Skeletal muscle cell (primary cell): ENCODE results near the gene ZBTB44.
A peak's percentile ranks its signal among the peaks of the same experiment; 100 is the strongest.
"Not testable (repeated sequence)": the region's sequence is repeated elsewhere in the genome, so short reads cannot be mapped to it uniquely, and the experiment has no call there.

ENCODE experiments used
- DNase-seq: peaks from one replicate; pipeline ENCODE4 v3.0.0-alpha.2; 2010; ENCODE audit warnings: low read depth
- H3K4me3 ChIP-seq: 2 replicates; pipeline ENCODE4 v1.5.1; 2011; ENCODE audit warnings: low read depth, mild to moderate bottlenecking, control low read depth, low read length, moderate library complexity

The ZBTB44 gene

GRCh38 chr11:130314184-130314749 lies 450 bp downstream of the ZBTB44 start:
- no peak for DNase-seq
- H3K4me3 ChIP-seq: peak overlapping the region; percentile 81

GRCh38 chr11:130313383-130314183 lies 1.1 kb downstream of the ZBTB44 start:
- DNase-seq: no peak
- peak overlapping the region; percentile 81 for H3K4me3 ChIP-seq

DNA sequence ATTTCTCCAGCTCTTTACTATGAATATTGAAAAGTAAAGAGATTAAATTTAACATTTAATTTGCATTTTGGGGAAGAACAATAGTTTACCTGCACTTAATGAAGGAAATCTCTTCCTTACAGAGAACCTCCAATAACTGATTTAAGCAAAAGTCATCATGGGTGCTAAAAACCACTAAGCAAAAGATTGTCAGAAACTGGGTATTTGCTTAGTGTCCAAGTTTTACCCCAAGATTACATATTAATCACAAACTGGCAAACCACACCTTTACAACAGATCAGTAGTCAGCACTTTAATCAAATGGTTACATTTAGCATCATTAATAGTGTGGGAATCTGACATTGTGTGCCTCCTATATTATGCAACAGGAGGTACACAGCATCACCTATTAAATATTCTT lies 2.7 kb downstream of the ZBTB44 start:
- DNase-seq: no peak
- H3K4me3 ChIP-seq: no peak overlapping the region

DNA sequence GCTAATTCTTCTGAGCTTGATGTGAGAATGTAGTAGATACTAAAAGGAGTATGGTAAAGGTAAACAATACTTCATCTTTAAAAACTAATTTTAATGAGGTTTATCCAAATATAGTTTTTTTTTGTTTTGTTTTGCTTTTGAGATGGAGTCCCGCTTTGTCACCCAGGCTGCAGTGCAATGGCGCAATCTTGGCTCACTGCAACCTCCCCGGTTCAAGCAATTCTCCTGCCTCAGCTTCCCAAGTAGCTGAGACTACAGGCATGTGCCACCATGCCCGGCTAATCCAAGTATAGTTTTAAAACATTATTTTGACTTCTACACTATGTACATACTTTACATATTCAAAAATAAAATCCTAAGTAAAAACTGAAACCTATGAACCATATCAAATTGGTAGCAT lies 4.1 kb downstream of the ZBTB44 start:
- H3K4me3 ChIP-seq: no peak overlapping the region
- DNase-seq: no peak

GRCh38 chr11:130308886-130309285 lies 5.8 kb downstream of the ZBTB44 start:
- DNase-seq: no peak
- no peak overlapping the region for H3K4me3 ChIP-seq

- no peak overlapping the region for H3K4me3 ChIP-seq
- DNase-seq: no peak
Observed at GRCh38 chr11:130308059-130308458, 6.7 kb downstream of the ZBTB44 start.

GRCh38 chr11:130304651-130305050 lies 10.1 kb downstream of the ZBTB44 start:
- no peak for DNase-seq
- no peak overlapping the region for H3K4me3 ChIP-seq

DNA sequence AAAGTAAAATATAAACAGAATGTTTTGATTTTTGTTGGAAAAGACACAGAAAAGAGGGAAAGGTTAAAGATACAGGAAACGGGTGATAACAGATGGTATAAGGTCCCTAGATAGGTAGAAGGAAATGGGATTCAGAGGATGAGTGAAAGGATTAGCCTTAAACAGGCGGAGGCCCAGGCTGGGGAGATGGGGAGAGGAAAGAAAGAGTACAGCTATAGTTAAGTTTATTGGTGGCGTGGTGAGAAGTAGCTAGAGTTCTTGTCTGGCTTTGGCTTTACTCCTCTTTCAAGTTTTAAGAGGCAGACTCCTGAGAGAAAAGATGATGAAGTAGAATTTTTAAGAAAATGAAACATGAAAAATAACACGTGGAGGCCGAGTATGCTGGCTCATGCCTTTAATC lies 13.7 kb downstream of the ZBTB44 start:
- no peak for DNase-seq
- H3K4me3 ChIP-seq: no peak overlapping the region

GRCh38 chr11:130300567-130300966 lies 14.2 kb downstream of the ZBTB44 start:
- no peak overlapping the region for H3K4me3 ChIP-seq
- DNase-seq: no peak

GRCh38 chr11:130299978-130300377 lies 14.7 kb downstream of the ZBTB44 start:
- DNase-seq: no peak
- H3K4me3 ChIP-seq: no peak overlapping the region

- DNase-seq: no peak
- H3K4me3 ChIP-seq: no peak overlapping the region
Observed at GRCh38 chr11:130295657-130296056, 19.1 kb downstream of the ZBTB44 start.

GRCh38 chr11:130282111-130282510 lies 32.6 kb downstream of the ZBTB44 start:
- no peak for DNase-seq

DNA sequence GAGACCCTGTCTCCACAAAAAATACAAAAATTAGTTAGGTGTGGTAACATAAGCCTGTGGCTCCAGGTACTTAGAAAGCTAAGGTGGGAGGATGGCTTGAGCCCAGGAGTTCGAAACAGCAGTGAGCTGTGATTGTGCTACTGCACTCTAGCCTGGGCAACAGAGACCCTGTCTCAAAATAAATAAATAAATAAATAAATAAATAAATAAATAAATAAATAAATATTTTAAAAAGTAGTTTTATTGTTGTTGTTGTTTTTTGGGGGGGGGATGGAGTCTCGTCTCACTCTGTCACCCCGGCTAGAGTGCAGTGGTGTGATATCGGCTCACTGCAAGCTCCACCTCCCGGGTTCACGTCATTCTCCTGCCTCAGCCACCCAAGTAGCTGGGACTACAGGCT lies 33.4 kb downstream of the ZBTB44 start:
- not testable (repeated sequence) for DNase-seq, H3K4me3 ChIP-seq

More at GRCh38 chr11:130282111-130282510, 32.6 kb downstream of the ZBTB44 start:
- no peak overlapping the region for H3K4me3 ChIP-seq

DNA sequence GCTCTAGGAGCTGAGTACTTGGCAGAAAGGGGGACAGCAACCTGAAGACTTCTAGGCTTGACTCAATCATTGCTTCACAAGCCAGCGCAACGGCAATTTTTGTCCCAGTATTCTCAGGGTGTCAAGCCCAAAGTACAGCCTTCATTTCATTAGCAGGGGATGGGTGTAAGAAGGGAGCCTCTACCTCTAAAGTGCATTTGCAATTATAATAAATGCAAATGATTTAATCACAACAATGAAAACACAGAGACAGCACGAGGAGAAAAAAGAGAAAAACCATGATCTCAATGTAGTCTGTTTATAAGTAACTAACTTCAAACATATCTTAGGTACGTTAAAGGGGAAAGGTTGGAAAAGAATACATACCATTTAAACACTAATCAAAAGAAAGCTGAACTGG lies 34.7 kb downstream of the ZBTB44 start:
- no peak for DNase-seq
- H3K4me3 ChIP-seq: no peak overlapping the region

- DNase-seq: no peak
- H3K4me3 ChIP-seq: no peak overlapping the region
Observed at GRCh38 chr11:130278745-130279144, 36.0 kb downstream of the ZBTB44 start.

DNA sequence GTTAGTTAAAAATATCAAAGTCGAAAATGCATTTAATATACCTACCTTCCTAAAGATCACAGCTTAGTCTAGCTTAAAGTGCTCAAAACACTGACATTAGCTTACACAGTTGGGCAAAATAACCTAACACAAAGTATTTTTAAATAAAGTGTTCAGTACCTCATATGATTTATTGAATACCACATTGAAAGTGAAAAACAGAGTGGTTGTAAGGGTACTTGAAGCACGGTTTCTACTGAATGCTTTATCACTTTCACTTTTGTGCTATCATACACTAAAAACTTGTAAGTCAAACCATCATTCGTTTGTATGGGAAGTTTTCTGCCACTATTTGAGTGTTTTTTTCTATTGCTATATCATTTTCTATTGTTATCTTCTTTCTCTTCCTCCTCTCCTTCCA lies 36.6 kb downstream of the ZBTB44 start:
- H3K4me3 ChIP-seq: no peak overlapping the region
- DNase-seq: no peak

DNA sequence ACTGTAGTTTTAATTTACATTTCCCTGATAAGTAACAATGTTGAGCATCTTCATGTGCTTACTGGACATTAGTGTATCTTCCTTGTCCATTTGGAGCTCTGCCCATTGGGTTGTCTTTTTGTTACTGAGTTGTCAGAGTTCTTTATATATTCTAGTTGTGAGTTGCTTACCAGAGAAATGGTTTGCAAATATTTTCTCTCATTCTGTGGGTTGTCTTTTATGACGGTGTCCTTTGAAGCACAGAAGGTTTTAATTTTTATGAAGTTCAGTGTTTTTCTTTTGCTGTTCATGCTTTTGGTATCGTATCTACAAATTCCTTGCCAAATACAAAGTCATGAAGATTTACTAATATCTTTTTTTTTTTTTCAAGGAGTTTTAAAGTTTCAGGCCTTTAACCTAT lies 42.4 kb downstream of the ZBTB44 start:
- no peak for DNase-seq

GRCh38 chr11:130269326-130269943 lies 45.3 kb downstream of the ZBTB44 start:
- H3K4me3 ChIP-seq: no peak overlapping the region
- no peak for DNase-seq

More for the DNA sequence above, 42.4 kb downstream of the ZBTB44 start:
- no peak overlapping the region for H3K4me3 ChIP-seq

DNA sequence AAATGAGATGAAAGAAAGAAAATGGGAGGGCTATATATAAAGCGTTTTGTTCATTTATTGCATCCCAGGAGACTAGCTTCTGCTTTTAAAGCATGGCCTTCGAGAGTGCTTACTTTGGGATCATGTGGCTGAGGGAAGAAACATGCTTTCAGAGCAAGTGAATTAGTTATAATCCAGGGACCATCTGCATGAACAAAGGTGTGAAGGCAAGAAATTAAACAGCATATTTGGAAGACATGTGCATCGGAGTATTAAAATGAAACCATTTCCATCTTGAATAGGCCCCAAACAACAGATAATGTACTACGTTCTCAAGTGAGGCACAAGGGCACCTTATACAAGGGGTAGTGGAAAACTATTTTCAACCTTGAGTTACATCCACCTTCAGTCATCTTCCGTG lies 51.4 kb downstream of the ZBTB44 start:
- H3K4me3 ChIP-seq: no peak overlapping the region
- DNase-seq: no peak

DNA sequence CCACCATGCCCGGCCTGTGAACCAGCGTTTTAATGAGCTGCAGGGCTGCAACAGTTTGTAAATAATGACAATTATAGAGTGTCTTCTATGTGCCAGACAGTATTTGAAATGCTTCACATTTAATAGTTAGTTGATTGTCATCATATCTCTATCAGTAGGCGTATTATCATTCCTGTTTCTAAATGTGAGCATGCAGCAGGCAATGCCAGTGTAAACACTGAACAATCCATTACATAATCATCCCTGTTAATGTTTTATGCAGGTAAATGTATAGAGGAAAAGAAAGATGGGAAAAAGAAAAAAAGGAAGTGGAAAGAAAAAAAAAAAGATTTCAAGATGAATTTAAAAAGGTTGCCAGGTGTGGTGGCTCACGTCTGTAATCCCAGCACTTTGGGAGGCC lies 52.3 kb downstream of the ZBTB44 start:
- H3K4me3 ChIP-seq: no peak overlapping the region
- no peak for DNase-seq

DNA sequence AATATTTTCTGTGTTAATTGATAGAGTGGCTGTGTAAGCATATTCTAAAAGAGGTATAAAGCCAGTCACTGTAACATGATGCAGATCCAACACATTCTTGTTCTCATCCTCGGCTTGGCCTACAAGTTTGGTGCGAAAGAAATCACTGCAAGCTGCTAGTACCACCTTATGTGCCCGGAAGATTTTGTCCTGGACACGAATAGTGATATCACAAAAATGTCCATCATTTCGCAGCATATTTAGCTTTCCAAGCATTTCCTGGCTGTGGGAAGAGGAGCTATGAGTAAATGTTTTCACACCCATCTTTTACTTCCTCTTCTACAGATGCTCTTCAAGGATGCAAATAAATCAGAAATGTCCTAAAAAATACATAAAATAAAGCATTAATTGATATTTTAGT lies 53.1 kb downstream of the ZBTB44 start:
- no peak for DNase-seq
- no peak overlapping the region for H3K4me3 ChIP-seq
